HepG2 (cell line): ENCODE data around the gene RELL1. TPM values are rescaled to one million over a fixed set of nuclear protein-coding genes. Genes with fewer than 3 reads are reported as not detected.

Source experiments
- ATAC-seq: fragments of 200-7000 bp; cut with Tn5 transposase; 3 replicates; pipeline ENCODE4 v1.9.1; 2020; ENCODE audit warnings: mild to moderate bottlenecking, moderate library complexity
- BruUV-seq: library from RNA; stranded (reverse); fragments of 400-500 nt; replicated peaks from 2 replicates; lab custom pipeline; 2021; lab: Mats Ljungman, UMichigan
- CTCF ChIA-PET: fragments of 300-600 bp; formaldehyde crosslinking; extraction: SDS; loops from one replicate; lab custom pipeline; 2021; ENCODE audit warnings: low total read pairs, inconsistent platforms, low intra/inter-chr PET ratio; lab: Yijun Ruan, JAX
- POLR2A ChIA-PET: fragments of 350-600 bp; sonication (Branson Sonifier 250); formaldehyde crosslinking; loops from one replicate; lab custom pipeline; 2020; ENCODE audit warnings: antibody characterized with exemption, inconsistent platforms; lab: Yijun Ruan, JAX
- DNase-seq: peaks from one replicate; pipeline ENCODE4 v3.0.0-alpha.2; 2015; ENCODE audit warnings: low spot score
- FAIRE-seq: peaks from 3 replicates; lab custom pipeline; 2011; peaks lifted over from hg19 to GRCh38; lab: Jason Lieb, UNC
- H2AFZ ChIP-seq: one replicate; pipeline ENCODE4 v1.6.1; 2011; ENCODE audit warnings: low read length, inconsistent platforms
- H3K27ac ChIP-seq: fragments of 300-600 bp; 3 replicates; pipeline ENCODE4 v1.8.0; 2011; ENCODE audit warnings: mixed run types, mild to moderate bottlenecking, mixed read lengths, low read length, inconsistent platforms; ENCODE audit not compliant: insufficient read depth; ENCODE audit errors: extremely low read length
- H3K27me3 ChIP-seq, 2 experiments: fragments of 200-600 bp in 1 of 2; 2 replicates in 1 of 2; 3 replicates in 1 of 2; pipeline versions ENCODE4 v1.6.0 to v1.8.0; 2011; ENCODE audit warnings: low read length in 2 of 2, mild to moderate bottlenecking in 2 of 2, moderate library complexity in 2 of 2, inconsistent platforms in 1 of 2; ENCODE audit not compliant: insufficient read depth in 2 of 2, control insufficient read depth in 1 of 2
- H3K36me3 ChIP-seq, 2 experiments: fragments of 200-600 bp in 1 of 2; replicated peaks in 1 of 2; 2 replicates in 1 of 2; 3 replicates in 1 of 2; pipeline versions ENCODE4 v1.5.1 to v1.8.0; 2011; ENCODE audit warnings: low read length in 2 of 2, inconsistent platforms in 1 of 2; ENCODE audit not compliant: insufficient read depth in 2 of 2, control insufficient read depth in 1 of 2
- H3K4me1 ChIP-seq: 2 replicates; pipeline ENCODE4 v1.5.1; 2012; ENCODE audit warnings: low read length, inconsistent platforms; ENCODE audit not compliant: insufficient read depth
- H3K4me2 ChIP-seq: 2 replicates; pipeline ENCODE4 v1.6.0; 2011; ENCODE audit warnings: low read depth, low read length, inconsistent platforms
- H3K4me3 ChIP-seq, 3 experiments: fragments of 200-600 bp in 1 of 3; sonication (generic), shearing (Covaris generic) in 1 of 3; replicated peaks in 1 of 3; 2 replicates each; pipeline ENCODE4 v1.5.1; 2011 to 2016; ENCODE audit warnings: low read length in 3 of 3, inconsistent platforms in 2 of 3, low read depth in 2 of 3, mild to moderate bottlenecking in 2 of 3, control low read depth in 1 of 3, mixed read lengths in 1 of 3; ENCODE audit not compliant: insufficient read depth in 1 of 3
- H3K79me2 ChIP-seq: one replicate; pipeline ENCODE4 v1.6.1; 2011; ENCODE audit warnings: low read length, inconsistent platforms; ENCODE audit not compliant: insufficient read depth
- H3K9ac ChIP-seq: 2 replicates; pipeline ENCODE4 v1.6.0; 2011; ENCODE audit warnings: mild to moderate bottlenecking, low read depth, low read length, inconsistent platforms; ENCODE audit not compliant: insufficient read depth
- H3K9me3 ChIP-seq: 2 replicates; pipeline ENCODE4 v1.5.1; 2012; ENCODE audit warnings: mild to moderate bottlenecking, low read length
- H4K20me1 ChIP-seq: 2 replicates; pipeline ENCODE4 v1.6.0; 2011; ENCODE audit warnings: inconsistent platforms, mild to moderate bottlenecking, low read length, moderate library complexity; ENCODE audit not compliant: insufficient read depth
- ARHGAP35 ChIP-seq: sonication (generic); formaldehyde crosslinking; IDR thresholded peaks from 2 replicates; pipeline ENCODE4 v1.9.0; 2022; ENCODE audit warnings: mild to moderate bottlenecking, inconsistent platforms, moderate library complexity, missing genetic modification reagents, borderline replicate concordance
- DNMT3B ChIP-seq: conservative IDR thresholded peaks from 2 replicates; pipeline ENCODE4 v1.6.1; 2016; ENCODE audit warnings: missing biosample characterization, control low read depth
- DR1 ChIP-seq: sonication (generic); formaldehyde crosslinking; IDR thresholded peaks from 2 replicates; pipeline ENCODE4 v1.8.0; 2021; ENCODE audit warnings: mild to moderate bottlenecking, missing genetic modification reagents, inconsistent platforms
- FIP1L1 ChIP-seq: fragments of 200-400 bp; formaldehyde crosslinking; IDR thresholded peaks from 2 replicates; pipeline ENCODE4 v1.6.1; 2018; ENCODE audit warnings: low read depth, mild to moderate bottlenecking, low read length, moderate library complexity, borderline replicate concordance; ENCODE audit not compliant: insufficient read depth
- FOXK1 ChIP-seq: sonication (generic); formaldehyde crosslinking; IDR thresholded peaks from 2 replicates; pipeline ENCODE4 v1.4.0; 2020; ENCODE audit warnings: low read depth, missing genetic modification reagents, borderline replicate concordance
- HDAC1 ChIP-seq: sonication (generic); formaldehyde crosslinking; IDR thresholded peaks from 2 replicates; pipeline ENCODE4 v1.5.1; 2020; ENCODE audit warnings: mild to moderate bottlenecking, missing genetic modification reagents
- IRF2 ChIP-seq: IDR thresholded peaks from 2 replicates; pipeline ENCODE4 v1.6.1; 2018; ENCODE audit warnings: missing genetic modification reagents, missing compliant biosample characterization
- NR2F1 ChIP-seq, 2 experiments: fragments of 450-650 bp in 1 of 2; formaldehyde crosslinking in 1 of 2; IDR thresholded peaks; 2 replicates each; pipeline versions ENCODE4 v1.5.0 to v1.6.1; 2016 to 2020; ENCODE audit warnings: mild to moderate bottlenecking in 1 of 2, missing compliant biosample characterization in 1 of 2, missing genetic modification reagents in 1 of 2, moderate library complexity in 1 of 2
- POLR2AphosphoS5 ChIP-seq: IDR thresholded peaks from 2 replicates; pipeline ENCODE4 v1.6.1; 2012; ENCODE audit warnings: low read depth, low read length
- SKI ChIP-seq: fragments of 450-650 bp; IDR thresholded peaks from one replicate; pipeline ENCODE4 v1.6.1; 2018; ENCODE audit warnings: mild to moderate bottlenecking; ENCODE audit not compliant: partially characterized antibody
- SMC3 ChIP-seq: IDR thresholded peaks from 2 replicates; pipeline ENCODE4 v1.6.1; 2011; ENCODE audit warnings: low read length, improper control_type of control experiment
- TARDBP ChIP-seq: sonication (generic); formaldehyde crosslinking; IDR thresholded peaks from 2 replicates; pipeline ENCODE4 v1.8.0; 2022; ENCODE audit warnings: mild to moderate bottlenecking, missing genetic modification reagents
- ZBTB21 ChIP-seq: sonication (generic); formaldehyde crosslinking; IDR thresholded peaks from 2 replicates; pipeline ENCODE4 v1.4.0; 2020; ENCODE audit warnings: missing genetic modification reagents
- ZFP41 ChIP-seq: sonication (generic); formaldehyde crosslinking; IDR thresholded peaks from 2 replicates; pipeline ENCODE4 v1.4.0; 2020; ENCODE audit warnings: mild to moderate bottlenecking, missing genetic modification reagents, borderline replicate concordance
- ZNF205 ChIP-seq: IDR thresholded peaks from 2 replicates; pipeline ENCODE4 v1.6.1; 2018; ENCODE audit warnings: missing biosample characterization, missing genetic modification reagents
- ZNF567 ChIP-seq: sonication (generic); formaldehyde crosslinking; IDR thresholded peaks from 2 replicates; pipeline ENCODE4 v1.8.1; 2023; ENCODE audit warnings: mild to moderate bottlenecking, missing genetic modification reagents, borderline replicate concordance
- WGBS: methylation state at CpG from one replicate; pipeline ENCODE4 v1.1.6; 2017; ENCODE audit warnings: low lambda C conversion rate; 5-methylcytosine and 5-hydroxymethylcytosine counted together
- in situ Hi-C: cut with HindIII; loops from 2 replicates; pipeline ENCODE4 v1.10.0; 2017; ENCODE audit warnings: low pct_unique_long_range_greater_than_20kb; ENCODE audit not compliant: extremely low pct_ligation_motif_present
- intact Hi-C: fragments of 100-400 bp; cut with micrococcal nuclease; formaldehyde crosslinking; loops from one replicate; pipeline ENCODE4 v1.10.0; 2022; ENCODE audit not compliant: unreplicated experiment
- polyA plus RNA-seq, 8 experiments: library from polyadenylated mRNA; depleted of rRNA in 3 of 8; stranded (reverse) in 7 of 8; unstranded in 1 of 8; fragments of >200 nt; fragmentation: Illumina TruSeq in 4 of 8; extraction: Trizol in 4 of 8; gene quantifications; 2 replicates each; pipeline versions ENCODE4 v1.2.1 to v1.2.3, GENCODE V29; 2011 to 2016; ENCODE audit warnings: low read depth in 4 of 8, missing spikeins in 1 of 8, mixed read lengths in 1 of 8; ENCODE audit not compliant: insufficient read depth in 1 of 8
- total RNA-seq, 5 experiments: library from RNA; depleted of rRNA; stranded (reverse); fragments of >200 nt; fragmentation: Illumina TruSeq; extraction: Trizol; gene quantifications; 2 replicates each; pipeline ENCODE4 v1.2.3, GENCODE V29; 2016; ENCODE audit warnings: low read depth in 1 of 5
- TF ChIP-seq, protein P1 (sequence below): sonication (generic); formaldehyde crosslinking; IDR thresholded peaks from 2 replicates; pipeline ENCODE4 v1.4.0; 2020; ENCODE audit warnings: missing genetic modification reagents, borderline replicate concordance
- TF ChIP-seq, protein P2 (sequence below): IDR thresholded peaks from 2 replicates; pipeline ENCODE4 v1.6.1; 2016; ENCODE audit warnings: missing genetic modification reagents, missing compliant biosample characterization
- TF ChIP-seq, protein P3 (sequence below): sonication (generic); formaldehyde crosslinking; IDR thresholded peaks from 2 replicates; pipeline ENCODE4 v1.4.0; 2020; ENCODE audit warnings: low read depth, mild to moderate bottlenecking, missing genetic modification reagents
- TF ChIP-seq, protein P4 (sequence below): sonication (generic); formaldehyde crosslinking; IDR thresholded peaks from 2 replicates; pipeline ENCODE4 v1.5.0; 2020; ENCODE audit warnings: mild to moderate bottlenecking, low read depth, missing genetic modification reagents, borderline replicate concordance

Gene RELL1
- total and polyA plus RNA-seq, 2 of the 13 experiments (the other 11 are each of a cell fraction or from before 2014, with no cell fraction given): 8.4 to 58.4 TPM

DNA sequence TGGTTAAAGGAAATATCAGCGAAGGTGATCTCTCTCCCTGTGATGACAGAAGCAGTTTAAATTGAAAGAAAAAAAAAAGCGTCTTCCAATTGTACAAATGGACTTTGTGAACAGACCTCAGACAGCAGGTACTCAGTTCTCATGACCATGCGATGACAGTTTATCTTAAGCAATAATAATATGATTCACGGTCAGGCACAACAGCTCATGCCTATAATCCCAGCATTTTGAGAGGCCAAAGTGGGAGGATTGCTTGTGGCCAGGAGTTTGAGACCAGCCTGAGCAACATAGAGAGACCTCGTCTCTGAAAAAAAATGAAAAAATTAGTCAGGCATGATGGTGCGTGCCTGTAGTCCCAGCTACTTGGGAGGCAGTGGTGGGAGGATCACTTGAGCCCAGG lies 51.0 kb downstream of the RELL1 start (continued):
- TF ChIP-seq, protein P1, sequence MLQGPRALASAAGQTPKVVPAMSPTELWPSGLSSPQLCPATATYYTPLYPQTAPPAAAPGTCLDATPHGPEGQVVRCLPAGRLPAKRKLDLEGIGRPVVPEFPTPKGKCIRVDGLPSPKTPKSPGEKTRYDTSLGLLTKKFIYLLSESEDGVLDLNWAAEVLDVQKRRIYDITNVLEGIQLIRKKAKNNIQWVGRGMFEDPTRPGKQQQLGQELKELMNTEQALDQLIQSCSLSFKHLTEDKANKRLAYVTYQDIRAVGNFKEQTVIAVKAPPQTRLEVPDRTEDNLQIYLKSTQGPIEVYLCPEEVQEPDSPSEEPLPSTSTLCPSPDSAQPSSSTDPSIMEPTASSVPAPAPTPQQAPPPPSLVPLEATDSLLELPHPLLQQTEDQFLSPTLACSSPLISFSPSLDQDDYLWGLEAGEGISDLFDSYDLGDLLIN: no peak
- no peak for TF ChIP-seq ZNF567 (CRISPR knock-in tag)
- no peak for TF ChIP-seq DNMT3B (CRISPR knock-in tag)

DNA sequence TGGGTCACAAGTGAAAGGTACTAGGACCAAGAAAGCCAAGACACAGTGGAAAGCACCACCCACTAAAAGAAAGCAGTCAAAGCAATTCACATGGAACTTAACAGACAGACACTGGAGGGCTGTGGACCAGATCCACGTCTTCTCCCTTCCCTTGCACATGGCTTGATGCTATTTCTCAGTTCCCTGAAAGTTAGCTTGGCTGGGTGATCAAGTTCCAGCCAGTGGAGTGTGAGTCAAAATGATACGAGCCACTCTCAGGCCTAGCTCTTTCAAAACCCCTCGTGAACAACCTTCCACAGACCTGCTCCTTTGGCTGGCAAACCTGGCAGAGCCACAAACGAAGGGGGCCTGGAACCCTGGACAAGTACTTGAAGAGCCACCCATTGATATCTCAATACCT lies 52.0 kb downstream of the RELL1 start:
- ChIA-PET POLR2A (no interaction called here), CTCF (no interaction called here)
- Histone ChIP-seq H3K4me1 (no peaks in the 10 kb centered on the region), H3K79me2 (no peaks in the 10 kb centered on the region), H2AFZ (no peak overlapping the region), H3K4me3 (no peak overlapping the region), H3K27me3 (no peaks in the 10 kb centered on the region), H3K36me3 (peaks cover 19 to 50% of the 10 kb centered on the region in 2 experiments), H3K9me3 (no peaks in the 10 kb centered on the region), H4K20me1 (no peaks in the 10 kb centered on the region), H3K9ac (no peak overlapping the region), H3K4me2 (no peak overlapping the region), H3K27ac (no peak overlapping the region)
- intact Hi-C loops (no loop called here), in situ Hi-C loops (no loop called here)
- no peak for ATAC-seq
- no peak for FAIRE-seq
- TF ChIP-seq NR2F1 (CRISPR knock-in tag; IDR thresholded peaks at IDR 0.05): no peak
- TF ChIP-seq SMC3: no peak
- TF ChIP-seq, protein P2, sequence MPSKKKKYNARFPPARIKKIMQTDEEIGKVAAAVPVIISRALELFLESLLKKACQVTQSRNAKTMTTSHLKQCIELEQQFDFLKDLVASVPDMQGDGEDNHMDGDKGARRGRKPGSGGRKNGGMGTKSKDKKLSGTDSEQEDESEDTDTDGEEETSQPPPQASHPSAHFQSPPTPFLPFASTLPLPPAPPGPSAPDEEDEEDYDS (CRISPR knock-in tag): no peak
- no peak for TF ChIP-seq ZNF205
- TF ChIP-seq, protein P3, sequence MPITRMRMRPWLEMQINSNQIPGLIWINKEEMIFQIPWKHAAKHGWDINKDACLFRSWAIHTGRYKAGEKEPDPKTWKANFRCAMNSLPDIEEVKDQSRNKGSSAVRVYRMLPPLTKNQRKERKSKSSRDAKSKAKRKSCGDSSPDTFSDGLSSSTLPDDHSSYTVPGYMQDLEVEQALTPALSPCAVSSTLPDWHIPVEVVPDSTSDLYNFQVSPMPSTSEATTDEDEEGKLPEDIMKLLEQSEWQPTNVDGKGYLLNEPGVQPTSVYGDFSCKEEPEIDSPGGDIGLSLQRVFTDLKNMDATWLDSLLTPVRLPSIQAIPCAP (CRISPR knock-in tag): no peak
- TF ChIP-seq POLR2AphosphoS5: no peak
- TF ChIP-seq, protein P4, sequence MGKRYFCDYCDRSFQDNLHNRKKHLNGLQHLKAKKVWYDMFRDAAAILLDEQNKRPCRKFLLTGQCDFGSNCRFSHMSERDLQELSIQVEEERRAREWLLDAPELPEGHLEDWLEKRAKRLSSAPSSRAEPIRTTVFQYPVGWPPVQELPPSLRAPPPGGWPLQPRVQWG (CRISPR knock-in tag): no peak
- no peak for TF ChIP-seq ZBTB21
- TF ChIP-seq DR1 (CRISPR knock-in tag): no peak
- TF ChIP-seq IRF2 (CRISPR knock-in tag): no peak
- no peak for TF ChIP-seq TARDBP (CRISPR knock-in tag)
- no peak for TF ChIP-seq HDAC1 (CRISPR knock-in tag)
- no peak for TF ChIP-seq ZFP41
- no peak for TF ChIP-seq FOXK1
- TF ChIP-seq FIP1L1: no peak
- TF ChIP-seq ARHGAP35 (CRISPR knock-in tag): no peak
- no peak for TF ChIP-seq SKI
- 92% methylated on average over 4 of the region's 4 CpGs for WGBS
- no TSS peak for BruUV-seq
- DNase-seq: no peak
